Measurements from ENCODE around the gene CALML6.

Gene CALML6

GRCh38 chr1:1941211-1941841 is 26.3 kb downstream of the CALML6 start:
- DNase-seq (ENCODE audit: low read depth): no peak
- TF ChIP-seq CTCF (IDR thresholded peaks at IDR 0.05; ENCODE audit: insufficient read depth, low read depth, low read length, missing control alignments): no peak
- no peak overlapping the region for H3K4me3 ChIP-seq (ENCODE audit: low read depth, low read length)

- TF ChIP-seq CTCF (IDR thresholded peaks at IDR 0.05; ENCODE audit: insufficient read depth, low read depth, low read length, missing control alignments): no peak
- H3K4me3 ChIP-seq (ENCODE audit: low read depth, low read length): no peak overlapping the region
- no peak for DNase-seq (ENCODE audit: low read depth)
Observed at GRCh38 chr1:1941868-1942752, 27.1 kb downstream of the CALML6 start.

GRCh38 chr1:1942753-1943656 is 27.9 kb downstream of the CALML6 start:
- DNase-seq (ENCODE audit: low read depth): no peak
- no peak for TF ChIP-seq CTCF (IDR thresholded peaks at IDR 0.05; ENCODE audit: insufficient read depth, low read depth, low read length, missing control alignments)
- H3K4me3 ChIP-seq (ENCODE audit: low read depth, low read length): no peak overlapping the region

GRCh38 chr1:1943834-1944570 is 28.9 kb downstream of the CALML6 start:
- TF ChIP-seq CTCF (IDR thresholded peaks at IDR 0.05; ENCODE audit: insufficient read depth, low read depth, low read length, missing control alignments): peak; percentile 82
- H3K4me3 ChIP-seq (ENCODE audit: low read depth, low read length): no peak overlapping the region
- peak; percentile 27 for DNase-seq (ENCODE audit: low read depth)

- no peak for TF ChIP-seq CTCF (IDR thresholded peaks at IDR 0.05; ENCODE audit: insufficient read depth, low read depth, low read length, missing control alignments)
- H3K4me3 ChIP-seq (ENCODE audit: low read depth, low read length): no peak overlapping the region
- no peak for DNase-seq (ENCODE audit: low read depth)
Observed at GRCh38 chr1:1945782-1946393, 30.8 kb downstream of the CALML6 start.

GRCh38 chr1:1946540-1946939 is 31.5 kb downstream of the CALML6 start:
- TF ChIP-seq CTCF (IDR thresholded peaks at IDR 0.05; ENCODE audit: insufficient read depth, low read depth, low read length, missing control alignments): no peak
- DNase-seq (ENCODE audit: low read depth): no peak
- no peak overlapping the region for H3K4me3 ChIP-seq (ENCODE audit: low read depth, low read length)
